Muscle layer of colon (tissue), 2 donors: ENCODE results near the gene SORL1-AS1.

ENCODE experiments used
- H3K27ac ChIP-seq: one replicate; pipeline ENCODE4 v1.7.0; 2013; ENCODE audit warnings: low read depth, mild to moderate bottlenecking, low read length, moderate library complexity
- H3K27me3 ChIP-seq, 2 donors: one replicate each; pipeline ENCODE4 v1.7.0; 2013; ENCODE audit warnings: low read length in 2 of 2, mild to moderate bottlenecking in 2 of 2; ENCODE audit not compliant: insufficient read depth in 2 of 2, control insufficient read depth in 1 of 2
- H3K36me3 ChIP-seq: one replicate; pipeline ENCODE4 v1.7.0; 2013; ENCODE audit warnings: mild to moderate bottlenecking, low read length; ENCODE audit not compliant: insufficient read depth
- H3K4me1 ChIP-seq: one replicate; pipeline ENCODE4 v1.7.0; 2013; ENCODE audit warnings: mild to moderate bottlenecking, low read length; ENCODE audit not compliant: insufficient read depth
- H3K4me3 ChIP-seq, 2 donors: one replicate each; pipeline ENCODE4 v1.7.0; 2013; ENCODE audit warnings: low read length in 2 of 2, low read depth in 1 of 2, mild to moderate bottlenecking in 1 of 2, moderate library complexity in 1 of 2
- H3K9ac ChIP-seq: one replicate; pipeline ENCODE4 v1.7.0; 2013; ENCODE audit warnings: low read length
- H3K9me3 ChIP-seq: one replicate; pipeline ENCODE4 v1.7.0; 2013; ENCODE audit warnings: mild to moderate bottlenecking, low read length
- donor health status: abdominal sarcoma.
- donor health status: Adenocarcinoma of cecum.

The SORL1-AS1 gene

GRCh38 chr11:121406291-121406690 lies 46.5 kb downstream of the SORL1-AS1 start:
- Histone ChIP-seq H3K9me3 (no peaks in the 10 kb centered on the region), H3K4me1 (no peaks in the 10 kb centered on the region), H3K9ac (no peak overlapping the region), H3K27ac (no peak overlapping the region), H3K36me3 (no peaks in the 10 kb centered on the region), H3K4me3 (no peak overlapping the region), H3K27me3 (no peaks in the 10 kb centered on the region)

- Histone ChIP-seq H3K9me3 (no peaks in the 10 kb centered on the region), H3K36me3 (no peaks in the 10 kb centered on the region), H3K27ac (no peak overlapping the region), H3K4me3 (no peak overlapping the region), H3K9ac (no peak overlapping the region), H3K4me1 (no peaks in the 10 kb centered on the region), H3K27me3 (no peaks in the 10 kb centered on the region)
Measured at GRCh38 chr11:121405646-121406045, 47.1 kb downstream of the SORL1-AS1 start.

GRCh38 chr11:121394785-121395184 lies 58.0 kb downstream of the SORL1-AS1 start:
- Histone ChIP-seq H3K36me3 (no peaks in the 10 kb centered on the region), H3K27ac (no peak overlapping the region), H3K4me1 (peaks cover 6% of the 10 kb centered on the region), H3K9me3 (no peaks in the 10 kb centered on the region), H3K9ac (no peak overlapping the region), H3K4me3 (no peak overlapping the region), H3K27me3 (no peaks in the 10 kb centered on the region)

GRCh38 chr11:121393855-121394254 lies 58.9 kb downstream of the SORL1-AS1 start:
- H3K9me3 ChIP-seq: no peaks in the 10 kb centered on the region
- peaks cover 13% of the 10 kb centered on the region for H3K4me1 ChIP-seq
- no peak overlapping the region for H3K27ac ChIP-seq
- no peak overlapping the region for H3K4me3 ChIP-seq
- H3K36me3 ChIP-seq: no peaks in the 10 kb centered on the region
- no peaks in the 10 kb centered on the region for H3K27me3 ChIP-seq
- H3K9ac ChIP-seq: no peak overlapping the region

GRCh38 chr11:121391914-121392313 lies 60.9 kb downstream of the SORL1-AS1 start:
- H3K4me1 ChIP-seq: peaks cover 17% of the 10 kb centered on the region
- H3K9ac ChIP-seq: no peak overlapping the region
- no peaks in the 10 kb centered on the region for H3K27me3 ChIP-seq

GRCh38 chr11:121389651-121390050 lies 63.1 kb downstream of the SORL1-AS1 start:
- Histone ChIP-seq H3K9me3 (no peaks in the 10 kb centered on the region), H3K9ac (no peak overlapping the region), H3K4me1 (peaks cover 17% of the 10 kb centered on the region), H3K27ac (no peak overlapping the region), H3K36me3 (no peaks in the 10 kb centered on the region), H3K27me3 (no peaks in the 10 kb centered on the region), H3K4me3 (no peak overlapping the region)

More at GRCh38 chr11:121391914-121392313, 60.9 kb downstream of the SORL1-AS1 start:
- no peaks in the 10 kb centered on the region for H3K9me3 ChIP-seq
- H3K36me3 ChIP-seq: no peaks in the 10 kb centered on the region
- no peak overlapping the region for H3K4me3 ChIP-seq
- no peak overlapping the region for H3K27ac ChIP-seq
